ENCODE data around the gene SNRK.

SNRK gene

DNA sequence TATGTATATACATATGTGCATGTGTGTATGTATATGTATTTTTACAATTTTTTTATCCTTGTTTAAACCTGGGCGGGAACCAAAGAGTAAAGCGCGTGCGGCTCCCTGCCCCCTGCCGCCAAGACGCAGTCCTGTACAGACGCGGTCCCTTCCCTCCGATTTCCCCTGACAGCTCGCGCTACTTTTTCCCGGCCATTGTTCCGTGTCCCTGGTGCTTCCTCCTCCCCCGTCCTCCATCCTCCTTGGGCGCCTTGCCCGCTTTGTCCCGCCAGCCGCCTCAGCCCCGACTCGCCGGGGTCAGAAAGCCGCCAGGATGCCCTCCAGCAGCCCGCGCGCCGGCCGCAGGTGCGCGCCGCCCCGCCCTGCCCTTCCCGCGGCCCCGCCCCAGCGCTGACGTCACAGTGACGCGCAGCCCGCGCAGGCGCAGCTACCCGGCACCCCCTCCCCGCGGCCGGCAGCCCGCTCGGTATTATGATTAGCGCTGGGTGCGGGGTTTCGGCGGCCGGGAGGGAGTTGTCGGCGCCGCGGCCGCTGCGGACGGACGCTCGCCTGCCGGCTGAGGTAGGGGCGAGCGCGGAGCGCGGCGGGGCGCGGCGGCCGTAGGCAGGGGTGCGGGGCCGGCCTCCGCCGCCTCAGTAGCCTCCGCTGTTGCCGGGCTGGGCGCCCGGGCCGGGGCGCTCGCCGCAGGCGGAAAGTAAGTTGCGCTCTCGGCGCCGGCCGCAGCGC lies at the start of gene SNRK:
TSS of gene SNRK (plus strand) at position 426 of the 726 bp plus-strand sequence. CDS start 16,664 bp downstream, outside the sequence.
- peak; percentile 76 for DNase-seq

- DNase-seq = no peak
Observed at GRCh38 chr3:43238801-43239200, 47.5 kb upstream of the SNRK start.

- no peak for DNase-seq
Observed at GRCh38 chr3:43239755-43240154, 46.6 kb upstream of the SNRK start.

- DNase-seq = no peak
Observed at GRCh38 chr3:43243590-43244587, 42.5 kb upstream of the SNRK start.

DNA sequence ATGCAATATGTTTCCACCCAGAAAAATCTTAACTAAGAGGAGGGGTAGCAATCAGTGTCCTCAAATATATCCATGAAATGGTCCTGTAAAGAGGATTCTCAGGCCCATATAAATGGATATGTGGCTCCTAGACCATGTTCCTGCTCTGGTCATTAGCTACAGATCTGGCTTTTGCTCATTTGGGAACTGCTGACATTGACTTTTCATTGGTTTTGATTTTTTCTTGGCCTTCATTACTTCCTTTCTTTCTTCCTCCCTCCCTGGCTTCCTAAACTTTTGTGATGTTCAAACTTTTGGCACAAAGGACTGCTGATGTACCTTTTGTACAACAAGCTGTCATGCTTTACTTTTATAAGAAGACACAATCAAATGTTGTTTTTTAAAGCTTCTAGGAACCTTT lies 41.6 kb upstream of the SNRK start:
- DNase-seq = no peak

DNA sequence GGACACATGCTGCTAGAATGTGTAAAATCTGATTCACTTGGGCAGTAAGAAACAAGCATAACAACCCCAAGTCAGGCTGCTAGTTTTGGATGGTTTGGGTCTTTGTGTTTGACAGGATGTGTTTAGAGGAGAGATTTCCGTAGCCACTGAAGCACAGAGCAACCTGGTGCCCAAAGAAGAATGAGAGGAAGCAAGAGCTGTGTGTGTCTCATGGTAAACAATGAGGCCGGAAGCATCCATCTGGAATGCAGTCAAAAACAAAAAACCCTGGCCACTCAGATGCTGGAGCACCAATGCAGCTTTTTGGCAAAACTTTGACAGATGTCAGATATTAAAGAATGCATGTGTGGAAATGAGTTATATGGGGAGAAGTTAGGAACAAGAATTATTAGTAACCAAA lies 39.4 kb upstream of the SNRK start:
- DNase-seq = no peak

- DNase-seq = no peak
Observed at GRCh38 chr3:43247561-43248184, 38.7 kb upstream of the SNRK start.

DNA sequence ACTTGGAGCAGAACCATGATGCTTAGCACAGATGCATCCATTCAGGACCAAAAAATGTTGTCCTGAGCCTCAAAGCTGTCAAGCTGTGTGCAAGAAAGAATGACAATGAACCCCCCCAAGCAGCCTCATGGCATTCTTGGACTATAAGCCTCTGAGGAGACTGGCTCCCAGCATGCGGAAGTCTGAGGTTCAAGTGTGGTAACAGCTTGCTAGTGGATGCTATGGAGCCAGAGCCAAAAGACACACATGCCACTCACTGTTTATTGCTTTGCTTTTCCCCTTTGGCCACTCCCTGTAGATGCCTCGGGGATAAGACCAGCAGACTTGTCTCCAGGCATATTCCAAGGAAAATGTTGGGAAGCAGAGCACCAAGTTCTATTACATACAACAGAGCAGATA lies 38.2 kb upstream of the SNRK start:
- DNase-seq = no peak

GRCh38 chr3:43248973-43249372 lies 37.4 kb upstream of the SNRK start:
- no peak for DNase-seq

- no peak for DNase-seq
Observed at GRCh38 chr3:43249405-43249804, 36.9 kb upstream of the SNRK start.

GRCh38 chr3:43253294-43253693 lies 33.0 kb upstream of the SNRK start:
- no peak for DNase-seq

GRCh38 chr3:43254125-43254524 lies 32.2 kb upstream of the SNRK start:
- no peak for DNase-seq

- DNase-seq = no peak
Observed at GRCh38 chr3:43255662-43256061, 30.7 kb upstream of the SNRK start.

DNA sequence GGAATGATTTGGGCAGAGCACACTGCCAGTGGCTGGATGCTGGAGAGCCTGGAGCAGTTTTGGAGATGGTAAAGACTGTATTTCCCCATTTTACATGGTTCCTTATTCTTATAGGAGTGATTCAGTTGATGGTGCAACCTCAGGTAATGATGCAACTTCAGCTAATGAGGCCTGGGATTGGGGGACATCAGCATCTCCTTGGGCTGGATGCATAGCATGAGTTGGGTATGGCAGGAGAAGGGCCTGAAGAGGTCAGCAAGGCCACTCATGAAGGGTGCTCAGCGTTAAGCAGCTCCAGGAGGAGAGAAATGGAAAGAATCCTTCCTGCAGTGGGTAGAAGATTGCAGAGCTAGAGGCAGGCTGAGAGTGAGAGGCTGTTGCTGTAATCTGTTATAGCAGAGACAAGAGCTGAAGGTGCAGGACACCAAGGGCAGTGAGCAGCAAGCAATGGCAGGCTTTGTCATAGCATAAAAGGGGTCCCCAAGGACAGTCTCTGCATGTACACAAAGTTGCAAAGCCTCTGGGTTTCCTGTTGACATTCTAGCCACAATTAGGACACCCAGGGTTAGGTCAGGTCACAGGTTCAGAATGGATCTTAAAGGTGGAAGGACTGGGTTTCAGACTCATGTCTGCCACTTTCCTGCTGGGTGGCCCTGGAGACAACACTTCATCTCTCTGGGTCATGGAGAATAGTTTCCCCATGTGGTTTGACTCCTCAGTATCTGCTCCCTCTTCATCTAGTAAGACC lies 29.5 kb upstream of the SNRK start:
- DNase-seq = no peak

- DNase-seq = no peak
Observed at GRCh38 chr3:43257850-43258249, 28.5 kb upstream of the SNRK start.

DNA sequence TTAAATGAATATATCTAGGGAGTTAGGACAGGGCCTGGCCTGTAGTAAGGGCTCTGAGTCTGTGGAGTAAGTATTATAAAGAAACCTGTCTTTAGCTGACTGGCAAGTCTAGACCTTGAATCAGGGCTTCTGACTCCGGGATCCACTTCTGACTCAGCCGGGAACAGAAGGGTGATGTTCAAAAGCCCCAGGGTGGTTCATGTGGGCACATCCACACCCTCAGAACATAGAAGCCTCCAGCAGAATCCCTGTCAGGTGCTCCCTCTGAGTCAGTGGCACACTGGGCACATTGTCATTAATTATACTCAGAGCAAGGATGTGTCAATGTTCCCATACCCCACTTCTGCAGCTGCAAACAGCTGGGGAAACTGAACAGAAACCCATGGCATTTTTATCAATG lies 26.7 kb upstream of the SNRK start:
- DNase-seq = no peak

DNA sequence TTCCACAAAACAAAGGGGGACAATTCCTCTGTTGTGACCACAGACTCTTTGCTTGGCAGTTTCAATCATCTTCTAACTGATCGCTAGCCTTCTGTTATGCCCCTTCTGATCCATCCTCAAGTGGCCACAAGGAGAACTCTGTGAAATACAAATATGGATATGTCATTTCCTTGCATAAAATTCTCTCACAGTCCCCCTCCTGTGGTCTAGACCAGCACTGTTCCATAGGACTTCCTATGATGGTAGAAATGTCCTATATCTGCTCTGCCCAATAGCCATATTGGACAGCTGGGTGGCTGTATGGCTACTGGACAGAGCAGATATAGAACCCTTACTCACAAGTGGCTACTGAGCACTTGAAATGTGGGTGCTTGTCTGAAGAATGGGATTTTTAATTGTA lies 25.9 kb upstream of the SNRK start:
- no peak for DNase-seq

- DNase-seq = no peak
Observed at GRCh38 chr3:43262194-43262593, 24.1 kb upstream of the SNRK start.

- no peak for DNase-seq
Observed at GRCh38 chr3:43266451-43266850, 19.9 kb upstream of the SNRK start.

- DNase-seq = no peak
Observed at GRCh38 chr3:43266995-43267394, 19.3 kb upstream of the SNRK start.

DNA sequence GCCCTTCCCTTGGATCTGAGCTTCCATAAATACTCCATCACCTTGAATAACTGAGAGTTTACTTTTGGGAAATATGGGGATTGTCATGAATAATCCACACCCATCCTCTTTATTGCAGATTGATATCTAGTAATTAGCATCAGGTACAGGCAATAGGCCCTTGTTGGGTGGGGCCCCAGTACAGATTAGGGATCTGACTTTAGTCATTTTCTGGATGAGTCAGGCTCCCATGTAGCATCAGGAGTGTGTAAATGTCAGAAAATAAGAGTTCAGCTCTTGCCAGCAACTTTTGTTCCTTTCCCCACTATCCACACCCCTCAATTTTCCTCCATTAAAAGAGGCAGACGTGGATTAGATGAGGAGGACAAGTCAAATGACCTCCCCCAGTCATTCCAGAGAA lies 17.7 kb upstream of the SNRK start:
- no peak for DNase-seq

GRCh38 chr3:43270078-43270477 lies 16.3 kb upstream of the SNRK start:
- no peak for DNase-seq

DNA sequence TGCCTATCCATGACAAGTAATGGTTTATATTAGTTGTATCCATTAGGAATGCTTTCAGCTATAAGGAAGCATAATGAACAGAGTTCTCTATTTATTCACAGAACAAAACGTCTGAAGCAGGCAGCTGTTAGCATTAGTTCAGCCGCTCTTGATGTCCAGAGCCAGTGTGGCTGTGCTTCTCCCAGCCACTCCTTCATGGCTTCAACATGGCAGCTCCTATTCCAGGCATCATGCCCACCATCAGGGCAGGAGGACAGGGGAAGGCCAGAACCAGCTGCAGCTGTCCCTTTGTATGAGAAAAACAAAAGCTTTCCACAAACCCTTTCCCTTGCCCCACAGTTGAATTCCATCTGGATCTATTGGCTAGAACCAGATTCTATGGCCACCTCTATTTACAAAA lies 12.9 kb upstream of the SNRK start:
- DNase-seq = no peak
